ENCODE measurements around the gene NLK.
"Not testable (repeated sequence)": the region's sequence is repeated elsewhere in the genome, so short reads cannot be mapped to it uniquely, and the experiment has no call there.

NLK gene

DNA sequence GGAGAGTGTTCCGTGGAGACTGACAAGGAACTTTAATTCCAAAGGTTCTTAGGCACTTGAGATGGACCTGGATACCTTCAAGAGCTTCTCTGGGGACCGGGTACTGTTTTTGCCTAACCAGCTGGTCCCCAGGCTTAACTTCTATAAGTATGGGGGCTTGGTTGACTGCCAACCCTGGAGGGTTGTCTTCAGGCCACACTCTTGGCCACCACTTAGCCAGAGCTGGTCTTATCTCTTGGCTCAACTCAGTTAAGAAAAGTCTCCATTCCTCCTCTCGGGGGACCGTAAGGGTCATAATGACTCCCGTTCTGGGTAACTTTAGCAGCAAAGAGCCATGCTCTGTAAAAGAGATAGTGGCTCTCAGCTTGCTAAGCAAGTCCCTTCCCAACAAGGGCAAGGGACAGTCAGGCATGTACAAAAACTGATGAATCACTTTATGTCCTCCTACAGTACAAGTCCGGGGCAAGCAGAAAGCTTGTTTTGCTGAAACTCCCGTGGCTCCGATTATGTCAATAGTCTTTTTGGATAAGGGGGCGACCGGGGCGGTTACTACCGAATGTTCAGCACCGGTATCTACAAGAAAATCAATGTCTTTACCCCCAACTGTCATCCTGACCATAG lies 193.7 kb downstream of the NLK start:
- DNase-seq: not testable (repeated sequence)

DNA sequence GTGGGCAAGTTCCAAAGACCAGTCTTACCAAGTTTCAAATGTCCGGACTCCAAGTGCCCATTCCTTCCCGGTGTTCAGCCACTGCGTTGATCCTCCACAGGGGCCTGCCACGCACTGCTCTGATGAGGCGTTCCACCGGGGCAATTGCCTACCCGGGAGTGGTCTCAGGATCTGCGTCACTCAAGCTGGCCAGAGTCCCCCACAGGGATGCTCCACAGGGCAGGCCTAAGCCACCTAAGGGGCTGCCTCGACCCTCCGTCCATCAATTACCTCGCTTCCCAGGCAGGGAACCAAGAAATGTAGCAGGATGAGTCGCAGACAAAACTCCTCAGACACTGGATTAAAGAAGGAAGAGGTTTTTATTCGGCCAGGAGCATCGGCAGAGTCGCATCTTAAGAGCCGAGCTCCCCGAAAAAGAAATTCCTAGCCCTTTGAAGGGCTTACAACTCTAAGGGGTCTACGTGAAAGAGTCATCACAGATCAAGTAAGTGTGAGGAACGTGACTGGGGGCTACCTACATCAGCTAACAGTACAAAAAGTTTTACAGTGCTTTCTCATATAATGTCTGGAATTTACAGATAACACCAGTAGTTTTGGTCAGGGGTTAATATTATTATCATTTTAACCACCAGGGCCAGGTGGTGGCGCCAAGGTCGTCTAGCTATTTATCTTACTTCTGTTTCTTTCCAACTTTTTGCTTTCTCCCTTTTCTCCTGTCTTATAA lies 196.2 kb downstream of the NLK start:
- not testable (repeated sequence) for DNase-seq

DNA sequence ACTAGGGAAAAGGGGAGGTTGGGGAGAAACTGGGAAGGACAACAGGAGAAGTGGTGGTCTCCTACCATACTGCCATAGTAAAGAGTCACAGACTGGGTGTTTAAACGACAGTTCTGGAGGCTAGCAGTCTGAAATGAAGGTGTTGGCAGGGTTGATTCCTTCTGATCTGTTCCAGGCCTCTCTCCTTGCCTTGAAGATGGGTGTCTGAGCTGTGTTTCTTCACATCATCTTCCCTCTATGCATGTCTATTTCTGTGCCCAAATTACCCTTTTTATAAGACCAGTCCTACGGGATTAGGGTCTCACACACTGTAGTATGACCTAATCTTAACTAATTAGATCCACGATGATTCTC lies 196.8 kb downstream of the NLK start:
- DNase-seq: no peak

DNA sequence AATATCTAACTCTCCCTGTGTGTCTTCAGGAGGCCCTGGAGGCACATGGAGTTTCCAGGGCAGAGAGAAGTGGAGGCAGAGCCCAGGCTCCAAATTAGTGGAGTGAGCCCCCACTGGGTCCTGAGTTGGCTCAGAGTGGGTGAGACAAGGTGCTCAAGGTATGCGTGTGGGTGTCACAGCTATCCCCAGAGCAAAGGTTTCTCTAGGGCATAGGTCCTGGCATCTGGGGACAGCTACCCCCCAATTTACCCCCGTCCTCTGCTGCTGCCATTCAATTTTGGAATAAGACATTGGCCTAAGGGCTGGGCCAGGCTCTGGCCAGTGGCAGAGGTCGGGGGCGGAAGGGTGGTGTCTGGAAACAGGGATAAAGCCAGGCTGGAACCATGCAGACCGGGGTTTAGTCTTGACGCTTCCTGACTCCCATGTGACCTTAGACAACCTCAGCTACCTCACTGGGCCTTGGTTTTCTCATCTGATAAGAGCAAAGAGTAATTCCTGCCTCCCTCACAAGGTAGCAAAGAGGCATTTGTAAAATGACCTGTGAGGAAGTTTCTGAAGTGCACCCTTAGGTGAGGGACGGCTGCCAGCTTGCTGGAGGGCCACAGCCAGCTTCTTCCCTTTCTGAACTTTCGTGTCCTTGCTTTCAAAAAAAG lies 198.3 kb downstream of the NLK start:
- no peak for DNase-seq

DNA sequence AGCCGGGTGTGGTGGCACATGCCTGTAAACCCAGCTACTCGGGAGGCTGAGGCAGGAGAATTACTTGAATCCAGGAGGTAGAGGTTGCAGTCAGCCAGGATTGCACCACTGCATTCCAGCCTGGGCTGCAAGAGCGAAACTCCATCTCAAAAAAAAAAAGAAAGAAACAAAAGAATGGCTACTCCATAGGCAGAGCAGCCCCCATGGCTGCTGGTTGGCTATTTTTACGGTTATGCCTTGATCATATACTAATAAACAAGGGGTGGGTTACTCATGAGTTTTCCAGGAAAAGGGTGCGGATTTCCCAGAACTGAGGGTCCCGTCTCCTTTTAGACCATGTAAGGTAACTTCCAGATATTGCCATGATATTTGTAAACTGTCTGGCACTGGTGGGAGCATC lies 200.3 kb downstream of the NLK start:
- DNase-seq: no peak

DNA sequence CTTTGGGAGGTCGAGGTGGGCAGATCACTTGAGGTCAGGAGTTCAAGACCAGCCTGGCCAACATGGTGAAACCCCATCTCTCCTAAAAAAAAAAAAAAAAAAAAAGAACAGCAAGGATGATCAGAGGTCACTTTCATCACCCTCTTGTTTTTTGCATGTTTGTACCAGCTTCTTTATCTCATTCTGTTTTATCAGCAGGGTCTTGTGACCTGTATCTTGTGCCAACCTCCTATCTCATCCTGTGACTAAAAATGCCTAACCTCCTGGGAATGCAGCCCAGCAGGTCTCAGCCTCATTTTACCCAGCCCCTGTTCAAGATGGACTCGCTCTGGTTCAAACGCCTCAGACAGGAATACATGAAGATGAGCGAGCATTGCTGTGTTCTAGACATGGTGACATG lies 200.8 kb downstream of the NLK start:
- DNase-seq: not testable (repeated sequence)

DNA sequence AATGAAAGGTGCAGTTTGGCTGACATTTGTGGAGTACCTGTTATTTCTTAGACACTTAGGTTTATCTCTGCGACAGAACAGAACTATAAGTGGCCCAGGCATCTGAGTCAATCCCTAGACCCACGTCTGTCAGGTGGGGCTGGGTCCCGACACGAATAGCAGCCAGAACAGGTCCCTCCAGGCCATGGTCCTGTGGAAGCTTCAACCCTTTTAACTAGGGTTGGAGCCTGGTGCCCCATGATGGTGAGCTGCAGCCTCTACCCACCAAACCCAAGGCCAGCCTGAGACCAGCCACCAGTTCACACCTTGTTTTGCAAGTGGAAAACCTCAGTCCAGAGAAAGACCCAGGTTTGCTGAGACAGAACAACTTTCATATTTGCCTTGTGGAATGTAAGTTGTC lies 202.0 kb downstream of the NLK start:
- no peak for DNase-seq
